Thyroid gland (tissue), 4 donors: ENCODE results near the gene POU2AF1. TPM values are rescaled to one million over a fixed set of nuclear protein-coding genes. Genes with fewer than 3 reads are reported as not detected.

Source experiments
- DNase-seq, 2 donors: peaks; one replicate each; pipeline ENCODE4 v3.0.0-alpha.2; 2019
- H3K27ac ChIP-seq, 3 donors: fragments of 200-600 bp; sonication (generic); 1 replicate in 2 of 3; 2 replicates in 1 of 3; pipeline ENCODE4 v1.5.1; 2016 to 2019; ENCODE audit warnings: mild to moderate bottlenecking in 1 of 3, moderate library complexity in 1 of 3
- H3K27me3 ChIP-seq: fragments of 200-600 bp; sonication (generic); one replicate; pipeline ENCODE4 v1.5.1; 2019
- H3K36me3 ChIP-seq, 2 donors: fragments of 200-600 bp; sonication (generic); one replicate each; pipeline ENCODE4 v1.5.1; 2016 to 2019
- H3K4me1 ChIP-seq, 2 donors: fragments of 200-600 bp; sonication (generic); one replicate each; pipeline ENCODE4 v1.5.1; 2017 to 2019
- H3K4me3 ChIP-seq, 3 donors: fragments of 200-600 bp; sonication (generic); replicated peaks in 1 of 3; 1 replicate in 2 of 3; 2 replicates in 1 of 3; pipeline ENCODE4 v1.5.1; 2016; ENCODE audit warnings: mild to moderate bottlenecking in 1 of 3
- H3K9me3 ChIP-seq: fragments of 200-600 bp; sonication (generic); one replicate; pipeline ENCODE4 v1.5.1; 2017
- CTCF ChIP-seq, 6 experiments: fragments of 200-600 bp in 3 of 6; fragments of 450-650 bp in 3 of 6; sonication (generic) in 3 of 6; IDR thresholded peaks; one replicate each; pipeline ENCODE4 v1.5.1; 2016 to 2019; ENCODE audit warnings: antibody characterized with exemption in 6 of 6, mild to moderate bottlenecking in 2 of 6, inconsistent platforms in 1 of 6, moderate library complexity in 1 of 6
- POLR2A ChIP-seq, 2 donors: fragments of 450-650 bp; IDR thresholded peaks; one replicate each; pipeline ENCODE4 v1.6.1; 2017; ENCODE audit warnings: antibody characterized with exemption in 2 of 2, mild to moderate bottlenecking in 2 of 2, moderate library complexity in 1 of 2
- WGBS, 2 donors: methylation state at CpG; one replicate each; pipeline ENCODE4 v1.1.5; 2017; 5-methylcytosine and 5-hydroxymethylcytosine counted together
- intact Hi-C: fragments of 100-400 bp; cut with DNase I; formaldehyde crosslinking; loops from one replicate; pipeline ENCODE4 v1.15.1; 2023
- total RNA-seq, 4 donors: library from RNA; depleted of rRNA; stranded (reverse); fragments of >200 nt; gene quantifications; one replicate each; pipeline ENCODE4 v1.2.3, GENCODE V29; 2016

Gene POU2AF1
- total RNA-seq, result under 1 TPM in 1 of 4 donors, not detected in 3; 0.54 TPM

GRCh38 chr11:111378861-111379601, at the start of gene POU2AF1:
Gene POU2AF1 (minus strand): TSS chr11:111379275. CDS start chr11:111379177, 98 bp downstream.
- Histone ChIP-seq H3K27ac (peak within 1 kb of the TSS; percentile 62 to 80 (median 79)), H3K36me3 (no peaks in the 10 kb centered on the region), H3K4me3 (no peak within 1 kb of the TSS), H3K27me3 (no peaks in the 10 kb centered on the region), H3K4me1 (peaks cover 13 to 21% of the 10 kb centered on the region in 2 donors), H3K9me3 (no peaks in the 10 kb centered on the region)
- 15 to 17% methylated on average over 19 to 23 of the region's 33 CpGs for WGBS, 2 donors
- intact Hi-C loops, result no loop called here
- TF ChIP-seq POLR2A (IDR thresholded peaks at IDR 0.05) (peak in 1 of 2 donors; percentile 31), CTCF (IDR thresholded peaks at IDR 0.05) (no peak)
- peak; percentile 88 to 93 for DNase-seq

- Histone ChIP-seq H3K27me3 (no peaks in the 10 kb centered on the region), H3K27ac (no peak overlapping the region), H3K4me1 (peaks cover 0 to 14% of the 10 kb centered on the region in 2 donors), H3K36me3 (no peaks in the 10 kb centered on the region), H3K9me3 (no peaks in the 10 kb centered on the region), H3K4me3 (no peak overlapping the region)
- TF ChIP-seq CTCF (IDR thresholded peaks at IDR 0.05) (no peak), POLR2A (IDR thresholded peaks at IDR 0.05) (no peak)
- no peak for DNase-seq
- WGBS, 2 donors, result 91 to 94% methylated on average over 5 of the region's 5 CpGs
- intact Hi-C loops, result loop anchor here (5.0 kb wide), 1 partner anchor 131 kb away; the partner anchor contains the start of gene POU2AF3
Measured at GRCh38 chr11:111428113-111428876, 49.2 kb upstream of the POU2AF1 start.

- Histone ChIP-seq H3K27me3 (no peaks in the 10 kb centered on the region), H3K36me3 (no peaks in the 10 kb centered on the region), H3K27ac (no peak overlapping the region), H3K4me1 (peaks cover 0 to 14% of the 10 kb centered on the region in 2 donors), H3K4me3 (no peak overlapping the region), H3K9me3 (no peaks in the 10 kb centered on the region)
- TF ChIP-seq POLR2A (IDR thresholded peaks at IDR 0.05), result no peak
- TF ChIP-seq CTCF (IDR thresholded peaks at IDR 0.05), result no peak
- DNase-seq, result peak; percentile 70 to 75
- intact Hi-C loops, result loop anchor here (5.0 kb wide), 1 partner anchor 130 kb away; the partner anchor contains the start of gene POU2AF3
- 26 to 27% methylated on average over 4 of the region's 4 CpGs for WGBS, 2 donors
Measured at GRCh38 chr11:111427471-111427912, 48.4 kb upstream of the POU2AF1 start.

- no peaks in the 10 kb centered on the region for H3K36me3 ChIP-seq
- TF ChIP-seq CTCF (IDR thresholded peaks at IDR 0.05), result no peak
- no peak for DNase-seq
- WGBS, 2 donors, result 92 to 96% methylated on average over 6 of the region's 6 CpGs
- no peaks in the 10 kb centered on the region for H3K27me3 ChIP-seq
- H3K4me3 ChIP-seq, result no peak overlapping the region
- no peak overlapping the region for H3K27ac ChIP-seq
- no peaks in the 10 kb centered on the region for H3K9me3 ChIP-seq
- intact Hi-C loops, result loop anchor here (5.0 kb wide), 1 partner anchor 129 kb away; the partner anchor contains the start of gene POU2AF3
- peaks cover 0 to 14% of the 10 kb centered on the region in 2 donors for H3K4me1 ChIP-seq
Measured at GRCh38 chr11:111426617-111427016, 47.5 kb upstream of the POU2AF1 start.
